ENCODE data around the gene FEM1A.
"Not testable (repeated sequence)": the region's sequence is repeated elsewhere in the genome, so short reads cannot be mapped to it uniquely, and the experiment has no call there.

FEM1A gene

GRCh38 chr19:4814625-4815425 is 23.3 kb downstream of the FEM1A start:
- no peak for DNase-seq

DNA sequence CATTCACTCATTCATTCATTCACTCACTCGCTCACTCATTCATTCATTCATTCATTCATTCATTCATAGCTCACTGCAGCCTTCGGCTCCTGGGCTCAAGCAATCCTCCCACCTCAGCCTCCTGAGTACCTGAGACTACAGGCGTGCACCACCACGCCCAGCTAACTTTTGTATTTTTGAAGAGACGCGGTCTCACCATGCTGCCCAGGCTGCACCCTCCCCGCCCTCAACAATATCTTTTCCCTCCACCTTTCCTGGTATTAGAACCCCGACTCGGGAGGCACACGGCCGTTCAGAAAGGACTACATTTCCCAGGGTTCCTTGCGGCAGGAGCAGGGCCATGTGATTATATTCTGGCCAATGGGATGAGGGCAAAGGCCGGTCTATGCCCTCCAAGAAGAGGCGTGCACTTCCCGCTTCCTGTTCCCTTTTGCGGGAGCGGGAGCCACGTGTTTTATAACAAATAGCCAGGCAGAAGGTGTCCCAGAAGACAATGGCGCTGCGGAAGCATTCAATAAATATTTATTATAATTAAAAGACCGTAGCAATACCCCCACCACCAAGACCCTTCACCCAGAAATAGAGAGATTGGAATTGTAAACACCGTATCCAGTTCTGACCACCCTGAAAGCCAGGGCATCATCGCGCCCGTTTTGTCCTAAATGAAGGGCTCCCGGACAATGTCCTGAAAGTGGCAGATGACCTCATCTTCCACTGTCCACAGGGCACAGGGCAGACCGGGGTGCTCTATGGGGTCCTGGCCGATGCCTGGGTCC is 24.1 kb downstream of the FEM1A start:
- DNase-seq: peak; percentile 89

- DNase-seq: no peak
Observed at GRCh38 chr19:4816202-4816949, 24.8 kb downstream of the FEM1A start.

DNA sequence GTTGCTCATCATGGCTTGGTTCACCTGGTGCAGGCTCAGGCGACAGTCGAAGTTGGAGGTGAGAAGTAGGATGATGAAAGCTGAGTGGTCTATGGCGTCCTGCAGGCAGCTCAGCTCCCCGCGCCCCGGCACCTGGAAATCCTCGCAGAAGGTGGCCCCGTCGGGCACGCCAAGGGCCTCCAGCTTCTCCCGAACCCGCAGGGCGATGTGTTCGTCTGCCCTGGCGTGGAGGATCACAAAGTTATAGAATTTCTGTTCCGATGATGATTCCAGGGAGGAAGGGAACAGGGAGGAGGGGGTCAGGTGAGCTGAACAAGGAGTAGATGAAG is 25.4 kb downstream of the FEM1A start:
- DNase-seq: no peak

- DNase-seq: no peak
Observed at GRCh38 chr19:4817467-4818277, 26.1 kb downstream of the FEM1A start.

DNA sequence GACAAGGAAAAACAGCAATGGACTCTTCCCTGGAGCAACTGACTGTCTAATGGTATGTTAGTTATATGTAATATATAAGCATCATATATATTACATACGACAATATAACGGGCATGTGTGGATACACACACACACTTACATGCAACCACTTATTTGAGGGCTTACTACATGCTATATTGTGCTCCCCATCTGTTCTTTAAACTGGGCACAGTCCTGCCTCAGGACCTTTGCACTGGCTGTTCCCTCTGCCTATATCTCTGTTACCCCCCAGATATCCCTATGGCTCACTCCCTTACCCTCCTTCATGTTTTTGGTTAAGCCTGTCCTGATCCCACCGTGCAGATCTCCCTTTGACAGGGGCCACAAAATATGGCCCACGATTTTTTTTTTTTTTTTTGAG is 29.7 kb downstream of the FEM1A start:
- DNase-seq: no peak

- DNase-seq: not testable (repeated sequence)
Observed at GRCh38 chr19:4822354-4822753, 30.8 kb downstream of the FEM1A start.

DNA sequence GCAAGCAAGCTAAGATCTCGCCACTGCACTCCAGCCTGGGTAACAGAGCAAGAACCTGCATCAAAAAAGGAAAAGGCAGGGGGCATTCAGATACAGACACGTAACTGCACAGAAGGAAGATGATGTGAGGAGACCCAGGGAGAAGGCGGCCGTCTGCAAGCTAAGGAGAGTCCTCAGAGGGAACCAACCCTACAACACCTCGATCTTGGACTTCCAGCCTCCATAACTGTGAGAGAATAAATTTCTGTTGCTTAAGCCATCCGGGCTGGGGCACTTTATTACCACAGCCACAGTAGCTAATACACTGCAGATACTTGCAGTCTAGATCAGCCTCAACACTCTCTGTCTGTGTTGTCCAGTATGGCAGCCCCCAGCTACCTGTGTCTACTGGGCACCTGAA is 32.0 kb downstream of the FEM1A start:
- no peak for DNase-seq

GRCh38 chr19:4829001-4829712 is 37.6 kb downstream of the FEM1A start:
- DNase-seq: no peak

- no peak for DNase-seq
Observed at GRCh38 chr19:4830332-4830731, 38.8 kb downstream of the FEM1A start.

- DNase-seq: no peak
Observed at GRCh38 chr19:4830768-4831265, 39.3 kb downstream of the FEM1A start.

- DNase-seq: peak; percentile 76
Observed at GRCh38 chr19:4831304-4831978, 39.9 kb downstream of the FEM1A start, which contains the start of gene TICAM1. TICAM1 (minus strand) TSS chr19:4831712; CDS start chr19:4818377, 13,335 bp downstream.

- DNase-seq: not testable (repeated sequence)
Observed at GRCh38 chr19:4831979-4832340, 40.4 kb downstream of the FEM1A start.

- DNase-seq: no peak
Observed at GRCh38 chr19:4832776-4833175, 41.2 kb downstream of the FEM1A start.

GRCh38 chr19:4839192-4839591 is 47.7 kb downstream of the FEM1A start:
- no peak for DNase-seq

DNA sequence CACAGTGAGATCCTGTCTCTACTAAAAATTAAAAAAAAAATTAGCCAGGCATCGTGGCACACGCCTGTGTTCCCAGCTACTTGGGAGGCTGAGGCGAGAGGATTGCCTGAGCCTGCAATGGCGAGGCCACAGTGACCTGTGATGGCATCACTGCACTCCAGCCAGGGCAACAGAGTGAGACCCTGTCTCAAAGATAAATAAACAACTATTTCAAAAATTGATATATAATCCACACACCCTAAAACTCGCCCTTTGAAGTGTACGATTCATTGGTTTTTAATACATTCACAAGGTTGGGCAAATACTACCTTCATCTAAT is 52.1 kb downstream of the FEM1A start:
- DNase-seq: no peak

GRCh38 chr19:4844348-4845179 is 53.0 kb downstream of the FEM1A start:
- no peak for DNase-seq

GRCh38 chr19:4845975-4846374 is 54.4 kb downstream of the FEM1A start:
- DNase-seq: not testable (repeated sequence)

DNA sequence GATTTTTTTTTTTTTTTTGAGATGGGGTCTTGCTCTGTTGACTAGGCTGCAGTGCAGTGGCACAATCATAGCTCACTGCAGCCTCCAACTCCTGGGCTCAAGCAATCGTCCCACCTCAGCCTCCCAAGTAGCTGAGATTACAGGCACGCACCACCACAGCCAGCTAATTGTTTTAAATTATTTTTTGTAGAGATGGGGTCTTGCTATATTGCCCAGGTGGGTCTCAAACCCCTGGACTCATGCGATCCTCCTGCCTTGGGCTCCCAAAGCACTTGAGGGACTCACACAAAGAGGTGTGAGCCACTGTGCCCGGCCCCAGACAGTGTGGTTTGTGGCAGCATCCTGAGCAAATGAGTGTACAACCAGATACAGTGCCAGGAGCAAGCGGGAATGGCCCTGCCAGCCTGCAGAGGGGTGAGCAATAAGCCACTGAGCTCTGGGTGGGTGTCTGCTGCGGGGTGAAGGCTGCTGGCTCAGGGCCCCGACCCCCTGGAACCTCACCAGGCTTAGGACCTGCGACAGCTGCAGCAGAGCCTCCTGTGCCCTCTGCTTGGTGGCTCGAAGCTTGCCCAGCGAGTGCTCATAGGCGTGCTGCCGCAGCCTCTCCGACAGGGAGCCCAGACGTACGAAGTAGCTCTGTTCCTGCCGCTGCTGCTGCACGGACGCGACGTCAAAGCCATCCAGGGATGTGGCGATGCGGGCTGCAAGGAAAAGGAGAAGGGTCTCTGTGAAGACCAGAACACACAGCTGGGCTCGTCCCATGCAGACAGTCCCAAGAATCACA is 55.8 kb downstream of the FEM1A start:
- no peak for DNase-seq

DNA sequence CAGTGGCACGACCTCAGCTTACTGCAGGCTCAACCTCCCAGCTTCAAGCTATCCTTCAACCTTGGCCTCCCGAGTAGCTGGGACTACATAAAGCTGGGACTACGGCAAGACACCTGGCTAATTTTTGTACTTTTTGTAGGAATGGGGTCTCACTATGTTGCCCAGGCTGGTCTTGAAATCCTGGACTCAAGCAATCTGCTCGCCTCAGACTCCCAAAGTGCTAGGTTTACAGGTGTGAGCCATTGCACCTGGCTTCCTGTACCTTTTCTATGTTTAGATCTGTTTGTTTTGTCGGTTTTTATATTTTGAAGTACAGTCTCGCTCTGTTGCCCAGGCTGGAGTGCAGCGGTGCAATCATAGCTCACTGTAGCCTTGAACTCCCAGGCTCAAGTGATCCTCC is 57.5 kb downstream of the FEM1A start:
- DNase-seq: no peak
